ENCODE results near the gene ATRAID.

- TF ChIP-seq, protein P1, sequence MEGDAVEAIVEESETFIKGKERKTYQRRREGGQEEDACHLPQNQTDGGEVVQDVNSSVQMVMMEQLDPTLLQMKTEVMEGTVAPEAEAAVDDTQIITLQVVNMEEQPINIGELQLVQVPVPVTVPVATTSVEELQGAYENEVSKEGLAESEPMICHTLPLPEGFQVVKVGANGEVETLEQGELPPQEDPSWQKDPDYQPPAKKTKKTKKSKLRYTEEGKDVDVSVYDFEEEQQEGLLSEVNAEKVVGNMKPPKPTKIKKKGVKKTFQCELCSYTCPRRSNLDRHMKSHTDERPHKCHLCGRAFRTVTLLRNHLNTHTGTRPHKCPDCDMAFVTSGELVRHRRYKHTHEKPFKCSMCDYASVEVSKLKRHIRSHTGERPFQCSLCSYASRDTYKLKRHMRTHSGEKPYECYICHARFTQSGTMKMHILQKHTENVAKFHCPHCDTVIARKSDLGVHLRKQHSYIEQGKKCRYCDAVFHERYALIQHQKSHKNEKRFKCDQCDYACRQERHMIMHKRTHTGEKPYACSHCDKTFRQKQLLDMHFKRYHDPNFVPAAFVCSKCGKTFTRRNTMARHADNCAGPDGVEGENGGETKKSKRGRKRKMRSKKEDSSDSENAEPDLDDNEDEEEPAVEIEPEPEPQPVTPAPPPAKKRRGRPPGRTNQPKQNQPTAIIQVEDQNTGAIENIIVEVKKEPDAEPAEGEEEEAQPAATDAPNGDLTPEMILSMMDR (IDR thresholded peaks at IDR 0.05): no peak
- no peak for TF ChIP-seq POLR2A (IDR thresholded peaks at IDR 0.05)
These were observed 46.2 kb downstream of the ATRAID start for GRCh38 chr2:27258051-27258450.
